Measurements from ENCODE around the gene IQCM.

Gene IQCM

GRCh38 chr4:149549911-149550310, 265.7 kb downstream of the IQCM start:
- POLR2A ChIA-PET, result no interaction called here
- no peak overlapping the region for H3K27ac ChIP-seq (ENCODE audit: extremely low read depth, low read depth, low read length)
- no peaks in the 10 kb centered on the region for H3K36me3 ChIP-seq (ENCODE audit: control insufficient read depth in 2 of 2, insufficient read depth in 1 of 2, low read length in 2 of 2)
- CTCF ChIA-PET, result interaction anchor here (0.7 kb wide), 1 partner anchor 817 kb away, joined by 3 read pairs; no protein-coding TSS in a partner anchor
- no peak overlapping the region for H3K4me3 ChIP-seq (ENCODE audit: low read depth, low read length)
- no peaks in the 10 kb centered on the region for H3K4me1 ChIP-seq (ENCODE audit: control insufficient read depth, insufficient read depth, low read length)
- no peak for TF ChIP-seq KLF16 (tag by site-specific recombination; IDR thresholded peaks at IDR 0.05)
- no peak for TF ChIP-seq ZNF394 (tag by site-specific recombination; IDR thresholded peaks at IDR 0.05; ENCODE audit: borderline replicate concordance)
- no peaks in the 10 kb centered on the region for H3K9me3 ChIP-seq (ENCODE audit: control insufficient read depth, insufficient read depth, low read depth, low read length)

GRCh38 chr4:149534779-149535178, 280.9 kb downstream of the IQCM start:
- no peak for TF ChIP-seq ZNF571 (tag by site-specific recombination; IDR thresholded peaks at IDR 0.05)
- TF ChIP-seq ZNF174 (tag by site-specific recombination; IDR thresholded peaks at IDR 0.05), result no peak
- TF ChIP-seq REST (tag by site-specific recombination; IDR thresholded peaks at IDR 0.05), result no peak
- TF ChIP-seq ZNF114 (tag by site-specific recombination; IDR thresholded peaks at IDR 0.05), result no peak
- no peak for TF ChIP-seq IKZF3 (tag by site-specific recombination; IDR thresholded peaks at IDR 0.05)
- TF ChIP-seq ZNF292 (tag by site-specific recombination; IDR thresholded peaks at IDR 0.05; ENCODE audit: borderline replicate concordance, low read depth), result no peak
- no peak for TF ChIP-seq ZNF639 (tag by site-specific recombination; IDR thresholded peaks at IDR 0.05)
- no peak for TF ChIP-seq ZBTB1 (tag by site-specific recombination; IDR thresholded peaks at IDR 0.05)
- TF ChIP-seq FEZF1 (tag by site-specific recombination; IDR thresholded peaks at IDR 0.05), result no peak
- TF ChIP-seq ZNF23 (tag by site-specific recombination; IDR thresholded peaks at IDR 0.05; ENCODE audit: borderline replicate concordance), result no peak
- TF ChIP-seq SALL2 (tag by site-specific recombination; IDR thresholded peaks at IDR 0.05; ENCODE audit: borderline replicate concordance), result no peak
- no peak for TF ChIP-seq ZNF510 (tag by site-specific recombination; IDR thresholded peaks at IDR 0.05; ENCODE audit: insufficient replicate concordance)
- TF ChIP-seq ZNF843 (tag by site-specific recombination; IDR thresholded peaks at IDR 0.05), result no peak
- TF ChIP-seq ZNF26 (tag by site-specific recombination; IDR thresholded peaks at IDR 0.05), result no peak
- no peak for TF ChIP-seq ZNF664 (tag by site-specific recombination; IDR thresholded peaks at IDR 0.05)
- TF ChIP-seq WT1 (tag by site-specific recombination; IDR thresholded peaks at IDR 0.05), result no peak
- TF ChIP-seq ZNF837 (tag by site-specific recombination; IDR thresholded peaks at IDR 0.05), result no peak
- TF ChIP-seq PRDM10 (tag by site-specific recombination; IDR thresholded peaks at IDR 0.05), result no peak
- ChIA-PET CTCF (no interaction called here), POLR2A (no interaction called here)
- Histone ChIP-seq H3K27ac (ENCODE audit: extremely low read depth, low read depth, low read length) (no peak overlapping the region), H3K36me3 (ENCODE audit: control insufficient read depth in 2 of 2, insufficient read depth in 1 of 2, low read length in 2 of 2) (no peaks in the 10 kb centered on the region), H3K9me3 (ENCODE audit: control insufficient read depth, insufficient read depth, low read depth, low read length) (no peaks in the 10 kb centered on the region), H3K4me3 (ENCODE audit: low read depth, low read length) (no peak overlapping the region), H3K4me1 (ENCODE audit: control insufficient read depth, insufficient read depth, low read length) (no peaks in the 10 kb centered on the region)
